Stimulated activated naive CD8-positive, alpha-beta T cell treated with anti-CD3 and anti-CD28 coated beads, Interleukin-15, Interleukin-2, amounts not matched to agents 100 U/mL and 50 U/mL, for 24 hours (primary cell): ENCODE data around the gene ATP12A.
A peak's percentile ranks its signal among the peaks of the same experiment; 100 is the strongest.
"Not testable (repeated sequence)": the region's sequence is repeated elsewhere in the genome, so short reads cannot be mapped to it uniquely, and the experiment has no call there.

ENCODE experiments used
- ATAC-seq: fragments of 150-1000 bp; cut with Tn5 transposase; one replicate; pipeline ENCODE4 v1.10.0; 2021
- DNase-seq: peaks from one replicate; pipeline ENCODE4 v3.0.0; 2021

ATP12A gene

GRCh38 chr13:24730873-24731567 lies 50.8 kb downstream of the ATP12A start:
- ATAC-seq, result peak; percentile 66

GRCh38 chr13:24734950-24735349 lies 54.7 kb downstream of the ATP12A start:
- no peak for ATAC-seq

More at GRCh38 chr13:24730873-24731567, 50.8 kb downstream of the ATP12A start:
- not testable (repeated sequence) for DNase-seq

DNA sequence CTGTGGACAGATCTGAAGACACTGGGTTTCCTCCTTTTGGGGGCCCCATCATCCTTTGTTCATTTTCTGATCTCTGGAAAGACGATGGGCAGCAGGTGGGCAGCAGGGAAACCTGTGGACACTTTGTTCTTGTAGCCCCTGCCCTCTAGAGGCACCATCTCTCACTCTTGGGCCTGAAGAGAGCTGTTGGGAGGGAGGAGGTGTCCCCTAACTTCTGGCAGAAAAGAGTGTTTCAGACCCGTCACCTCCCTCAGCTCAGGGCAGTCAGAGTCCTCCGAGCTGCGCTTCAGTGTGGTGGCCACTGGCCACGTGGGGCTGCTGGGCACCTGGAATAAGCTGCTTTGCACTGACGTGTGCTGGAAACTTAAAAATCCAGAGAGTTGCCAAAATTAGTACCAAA lies 56.8 kb downstream of the ATP12A start:
- no peak for ATAC-seq
- no peak for DNase-seq

More at GRCh38 chr13:24734950-24735349, 54.7 kb downstream of the ATP12A start:
- DNase-seq, result no peak

DNA sequence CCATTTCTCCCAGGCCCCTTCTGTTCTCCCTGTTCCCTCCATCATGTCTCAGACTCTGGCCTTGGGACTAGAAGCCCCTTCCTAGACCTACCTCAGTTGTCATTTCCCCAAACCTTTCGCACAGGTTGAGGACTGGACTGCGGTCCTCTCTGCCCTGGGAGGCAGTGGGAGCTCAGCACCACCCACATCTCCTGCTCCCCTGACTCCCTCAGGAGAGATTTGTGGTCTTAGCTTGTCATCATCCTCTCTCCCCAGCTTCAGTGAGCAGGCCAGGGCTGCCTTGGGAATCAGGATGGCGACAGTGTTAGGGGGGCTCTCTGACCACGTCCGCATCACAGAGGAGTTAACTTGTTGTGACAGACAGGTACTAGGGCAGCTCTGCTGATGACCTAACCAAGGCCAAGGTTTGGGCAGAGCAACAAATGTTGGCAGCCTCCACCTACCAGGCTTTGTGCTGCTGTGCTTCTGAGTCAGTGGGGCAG lies 58.2 kb downstream of the ATP12A start:
- ATAC-seq (no peak), DNase-seq (no peak)

DNA sequence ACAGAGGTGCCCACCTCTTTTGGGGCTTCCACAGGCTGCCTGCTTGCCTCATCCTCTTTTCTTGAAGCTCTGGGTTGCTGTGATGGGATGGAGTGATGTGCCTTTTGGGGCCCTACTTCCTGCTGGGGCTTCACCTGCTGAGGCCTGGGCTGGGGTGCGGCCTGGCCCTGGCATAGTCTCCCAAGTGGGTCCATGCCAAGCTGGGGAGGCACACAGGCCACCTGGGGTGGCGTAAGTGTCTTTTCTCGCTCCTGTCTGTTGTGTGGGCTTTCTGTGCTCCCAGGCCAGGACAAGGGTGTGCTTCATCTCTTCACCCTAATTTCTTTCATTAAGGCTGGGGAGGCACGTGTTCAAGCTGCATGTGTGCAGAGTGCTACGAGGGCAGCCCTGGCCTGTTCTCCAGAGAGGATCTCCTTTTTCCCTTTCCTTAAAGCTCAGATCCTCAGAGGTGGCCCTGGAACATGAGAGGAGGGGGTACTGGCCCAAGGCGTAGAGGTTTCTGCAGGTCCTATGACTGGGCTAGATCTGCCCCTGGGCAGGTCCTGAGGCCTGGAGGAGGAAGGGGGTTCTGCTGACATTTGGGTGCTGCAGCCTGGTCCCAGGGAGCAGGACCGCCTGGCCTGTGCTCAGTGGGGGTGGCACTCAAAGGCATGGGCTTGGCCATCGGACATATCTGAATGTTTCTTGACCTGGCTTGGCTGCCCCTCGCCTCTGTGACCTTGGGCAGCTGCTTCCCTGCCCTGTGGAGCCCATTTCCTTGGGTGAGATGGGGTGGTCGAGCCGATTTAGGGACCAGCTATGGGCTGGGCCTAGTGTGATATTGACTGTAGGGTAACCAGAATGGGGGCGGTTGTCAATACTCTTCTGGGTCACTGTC lies 60.0 kb downstream of the ATP12A start:
- DNase-seq, result no peak
- no peak for ATAC-seq

- ATAC-seq (no peak), DNase-seq (no peak)
Observed at GRCh38 chr13:24741016-24741662, 60.9 kb downstream of the ATP12A start.

GRCh38 chr13:24741791-24742190 lies 61.6 kb downstream of the ATP12A start:
- ATAC-seq (no peak), DNase-seq (no peak)

DNA sequence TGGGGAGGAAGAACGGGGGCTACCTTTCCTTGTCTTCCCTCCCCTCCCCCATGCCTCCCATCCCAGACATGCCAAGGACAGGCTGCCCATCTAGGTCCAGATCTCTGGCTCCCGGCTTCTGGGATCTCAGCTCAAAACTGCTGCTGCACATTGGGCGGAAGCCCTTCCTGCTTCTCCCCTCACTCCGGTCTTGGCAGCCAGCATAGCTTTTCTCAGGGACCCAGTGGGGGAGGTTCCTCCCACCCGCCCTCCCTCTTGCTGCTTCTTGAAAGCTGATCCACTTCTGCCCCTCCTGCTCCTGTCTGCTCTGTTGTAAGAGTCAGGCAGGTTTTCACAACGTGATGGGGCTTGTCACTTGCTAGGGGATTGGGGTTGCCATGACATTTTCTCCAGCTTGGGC lies 62.1 kb downstream of the ATP12A start:
- ATAC-seq (no peak), DNase-seq (no peak)

- DNase-seq, result no peak
- ATAC-seq, result no peak
Observed at GRCh38 chr13:24742977-24743376, 62.8 kb downstream of the ATP12A start.

GRCh38 chr13:24744247-24744646 lies 64.0 kb downstream of the ATP12A start:
- no peak for DNase-seq
- ATAC-seq, result no peak

GRCh38 chr13:24745516-24745860 lies 65.3 kb downstream of the ATP12A start:
- DNase-seq (no peak), ATAC-seq (no peak)

GRCh38 chr13:24745861-24746617 lies 65.8 kb downstream of the ATP12A start:
- DNase-seq (no peak), ATAC-seq (no peak)

- ATAC-seq, result no peak
- peak; percentile 27 for DNase-seq
Observed at GRCh38 chr13:24746618-24747247, 66.5 kb downstream of the ATP12A start.

DNA sequence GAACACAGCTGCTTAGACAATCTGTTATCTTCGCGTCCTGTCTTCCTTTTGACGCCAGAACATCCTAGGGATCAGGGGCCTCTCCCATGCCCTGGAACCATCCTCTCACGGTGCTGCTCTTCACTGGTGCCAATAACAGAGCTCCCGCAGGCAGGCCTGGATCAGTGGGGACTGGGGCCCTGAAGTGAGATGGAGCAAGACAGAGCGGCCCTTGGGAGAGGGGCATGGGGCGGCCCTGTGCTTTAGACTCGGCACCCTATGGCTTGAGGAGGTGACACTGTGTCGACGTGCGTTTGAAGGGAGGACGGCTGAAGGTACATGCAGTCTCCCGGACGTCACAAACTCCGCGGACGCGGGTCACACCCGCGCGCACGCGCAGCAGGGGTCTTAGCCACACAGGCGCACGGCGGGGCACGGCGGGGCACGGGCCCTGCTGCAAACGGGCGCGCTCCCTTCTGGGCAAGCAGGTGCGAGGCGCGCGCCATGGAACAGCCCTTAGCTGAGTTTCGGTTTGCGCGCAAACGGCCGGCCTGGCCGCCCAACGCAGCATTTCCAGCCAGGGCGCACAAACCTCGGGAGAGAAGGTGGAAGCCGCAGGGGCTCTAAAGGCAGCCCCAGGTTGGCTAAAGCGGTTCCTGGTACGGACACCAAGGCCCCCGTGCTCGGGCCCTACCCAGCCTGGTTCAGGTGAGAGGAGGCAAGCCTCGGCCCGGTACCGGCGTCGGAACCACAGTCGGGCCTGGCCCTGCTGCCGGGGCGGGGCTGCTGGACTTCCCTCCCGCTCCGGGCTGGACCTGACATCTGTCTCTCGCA lies 67.2 kb downstream of the ATP12A start:
- peak; percentile 41 for ATAC-seq
- peak; percentile 42 for DNase-seq

DNA sequence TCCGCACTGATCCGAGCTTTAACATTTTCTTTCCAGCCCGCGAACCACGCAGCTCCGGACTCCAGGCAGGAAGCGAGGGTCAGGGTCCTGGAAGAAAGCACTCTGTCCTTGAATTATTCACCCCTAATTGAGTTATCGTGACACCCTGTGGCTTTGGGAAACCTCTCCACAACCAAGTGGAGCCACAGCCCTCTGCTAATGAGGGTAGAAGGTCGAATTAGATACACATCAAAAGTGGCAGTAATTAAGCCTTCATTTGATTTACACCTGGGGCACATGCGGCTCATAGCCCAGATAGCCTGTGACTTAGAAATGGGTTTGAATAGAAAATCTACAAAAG lies 67.8 kb downstream of the ATP12A start:
- ATAC-seq, result no peak
- no peak for DNase-seq

- no peak for ATAC-seq
- DNase-seq, result no peak
Observed at GRCh38 chr13:24759197-24759596, 79.0 kb downstream of the ATP12A start.
